Measurements from ENCODE around the gene CYP2U1. TPM values are rescaled to one million over a fixed set of nuclear protein-coding genes. Genes with fewer than 3 reads are reported as not detected.

The CYP2U1 gene
- total RNA-seq, 4 donors from 2014 or later, result 14.9 to 34.0 (median 27.3) TPM

- no peak for TF ChIP-seq CTCF (IDR thresholded peaks at IDR 0.05)
- TF ChIP-seq POLR2AphosphoS5 (IDR thresholded peaks at IDR 0.05), result no peak
- no peak for TF ChIP-seq EP300 (IDR thresholded peaks at IDR 0.05)
- no peak for TF ChIP-seq POLR2A (IDR thresholded peaks at IDR 0.05)
- no peak overlapping the region for H3K4me3 ChIP-seq
- no peaks in the 10 kb centered on the region for H3K27me3 ChIP-seq
- no peaks in the 10 kb centered on the region for H3K36me3 ChIP-seq
- no peak overlapping the region for H3K27ac ChIP-seq
- 64 to 96% methylated on average over 2 of the region's 2 CpGs for WGBS, 2 donors (ENCODE audit: low coverage in 1 of 2)
- H3K9me3 ChIP-seq, result no peaks in the 10 kb centered on the region
- no peaks in the 10 kb centered on the region for H3K4me1 ChIP-seq
- peak; percentile 22 for ATAC-seq
Observed at GRCh38 chr4:107978716-107979451, 47.5 kb downstream of the CYP2U1 start.

- peak overlapping the region in 1 of 2 donors; percentile 85 for H3K4me3 ChIP-seq
- no peaks in the 10 kb centered on the region for H3K36me3 ChIP-seq
- ATAC-seq, result no peak
- no peak for TF ChIP-seq CTCF (IDR thresholded peaks at IDR 0.05)
- no peak for TF ChIP-seq POLR2A (IDR thresholded peaks at IDR 0.05)
- no peak for TF ChIP-seq POLR2AphosphoS5 (IDR thresholded peaks at IDR 0.05)
- no peak for TF ChIP-seq EP300 (IDR thresholded peaks at IDR 0.05)
- H3K4me1 ChIP-seq, result peaks cover 3 to 50% (median 13%) of the 10 kb centered on the region in 3 donors
- H3K9me3 ChIP-seq, result no peaks in the 10 kb centered on the region
- 90 to 97% methylated on average over 5 to 9 of the region's 10 CpGs for WGBS, 2 donors (ENCODE audit: low coverage in 1 of 2)
- peak overlapping the region; percentile 62 to 98 (median 94) for H3K27ac ChIP-seq
- no peaks in the 10 kb centered on the region for H3K27me3 ChIP-seq
Observed at GRCh38 chr4:107987916-107988762, 56.8 kb downstream of the CYP2U1 start.

- TF ChIP-seq POLR2AphosphoS5 (IDR thresholded peaks at IDR 0.05) (no peak), EP300 (IDR thresholded peaks at IDR 0.05) (no peak), CTCF (IDR thresholded peaks at IDR 0.05) (no peak), POLR2A (IDR thresholded peaks at IDR 0.05) (no peak)
- Histone ChIP-seq H3K4me1 (peaks cover 3 to 55% (median 13%) of the 10 kb centered on the region in 3 donors), H3K27me3 (no peaks in the 10 kb centered on the region), H3K27ac (peak overlapping the region; percentile 62 to 98 (median 94)), H3K36me3 (no peaks in the 10 kb centered on the region), H3K9me3 (no peaks in the 10 kb centered on the region), H3K4me3 (peak overlapping the region; percentile 56 to 85)
- WGBS, 2 donors (ENCODE audit: low coverage in 1 of 2), result 49 to 73% methylated on average over 5 of the region's 5 CpGs
- ATAC-seq, result no peak
Observed at GRCh38 chr4:107988763-107989035, 57.4 kb downstream of the CYP2U1 start.

- no peaks in the 10 kb centered on the region for H3K36me3 ChIP-seq
- ATAC-seq, result no peak
- H3K9me3 ChIP-seq, result no peaks in the 10 kb centered on the region
- peak overlapping the region; percentile 56 to 85 for H3K4me3 ChIP-seq
- 8 to 12% methylated on average over 8 of the region's 8 CpGs for WGBS, 2 donors (ENCODE audit: low coverage in 1 of 2)
- TF ChIP-seq CTCF (IDR thresholded peaks at IDR 0.05), result no peak
- peaks cover 3 to 60% (median 13%) of the 10 kb centered on the region in 3 donors for H3K4me1 ChIP-seq
- no peaks in the 10 kb centered on the region for H3K27me3 ChIP-seq
- H3K27ac ChIP-seq, result peak overlapping the region; percentile 62 to 98 (median 94)
Observed at GRCh38 chr4:107989162-107989536, 57.8 kb downstream of the CYP2U1 start.
